ENCODE data around the gene OR52E5. TPM values are rescaled to one million over a fixed set of nuclear protein-coding genes. Genes with fewer than 3 reads are reported as not detected.

The OR52E5 gene
- total RNA-seq, 1 experiment from 2014 or later, result not detected

DNA sequence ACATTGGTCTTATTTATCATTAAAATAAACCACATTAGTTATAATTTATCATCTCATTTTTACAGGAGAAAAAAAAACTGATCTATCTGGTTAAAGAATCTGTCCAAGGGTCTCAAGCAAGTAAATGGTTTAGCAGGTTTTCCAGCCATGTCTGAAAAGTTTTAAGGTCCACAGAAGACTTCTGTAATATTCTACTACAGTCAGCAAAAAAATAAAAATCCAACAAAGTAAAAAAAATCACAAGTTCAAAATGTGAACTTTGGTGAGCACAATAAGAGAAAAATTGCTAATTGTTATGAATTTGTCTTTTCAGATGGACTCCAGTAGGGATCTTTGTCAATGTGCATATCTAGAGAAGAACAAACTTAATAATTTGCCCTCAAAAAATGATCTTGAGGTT is 11.3 kb upstream of the OR52E5 start:
- Histone ChIP-seq H3K27me3 (ENCODE audit: control insufficient read depth, insufficient read depth, low read length) (peaks cover 6% of the 10 kb centered on the region), H3K36me3 (ENCODE audit: control insufficient read depth, insufficient read depth, low read length) (no peaks in the 10 kb centered on the region), H3K4me1 (ENCODE audit: control insufficient read depth, insufficient read depth, low read length) (no peaks in the 10 kb centered on the region), H3K4me3 (ENCODE audit: low read depth in 2 of 2, low read length in 2 of 2) (no peak overlapping the region), H3K27ac (ENCODE audit: low read length) (no peak overlapping the region), H3K9me3 (ENCODE audit: control insufficient read depth, insufficient read depth, low read depth, low read length) (no peaks in the 10 kb centered on the region)
- ChIA-PET CTCF (no interaction called here), POLR2A (no interaction called here)
- no TSS peak for BruUV-seq (replicated peaks)
- DNase-seq (ENCODE audit: low read depth, low spot score), result no peak
- no peak for ATAC-seq
- in situ Hi-C loops (cut with HindIII; ENCODE audit: low pct_unique_long_range_greater_than_20kb, low sequenced_read_pairs), result no loop called here
- no peak for TF ChIP-seq TCF7L2 (IDR thresholded peaks at IDR 0.05; ENCODE audit: low read depth, low read length)
- TF ChIP-seq, protein P1, sequence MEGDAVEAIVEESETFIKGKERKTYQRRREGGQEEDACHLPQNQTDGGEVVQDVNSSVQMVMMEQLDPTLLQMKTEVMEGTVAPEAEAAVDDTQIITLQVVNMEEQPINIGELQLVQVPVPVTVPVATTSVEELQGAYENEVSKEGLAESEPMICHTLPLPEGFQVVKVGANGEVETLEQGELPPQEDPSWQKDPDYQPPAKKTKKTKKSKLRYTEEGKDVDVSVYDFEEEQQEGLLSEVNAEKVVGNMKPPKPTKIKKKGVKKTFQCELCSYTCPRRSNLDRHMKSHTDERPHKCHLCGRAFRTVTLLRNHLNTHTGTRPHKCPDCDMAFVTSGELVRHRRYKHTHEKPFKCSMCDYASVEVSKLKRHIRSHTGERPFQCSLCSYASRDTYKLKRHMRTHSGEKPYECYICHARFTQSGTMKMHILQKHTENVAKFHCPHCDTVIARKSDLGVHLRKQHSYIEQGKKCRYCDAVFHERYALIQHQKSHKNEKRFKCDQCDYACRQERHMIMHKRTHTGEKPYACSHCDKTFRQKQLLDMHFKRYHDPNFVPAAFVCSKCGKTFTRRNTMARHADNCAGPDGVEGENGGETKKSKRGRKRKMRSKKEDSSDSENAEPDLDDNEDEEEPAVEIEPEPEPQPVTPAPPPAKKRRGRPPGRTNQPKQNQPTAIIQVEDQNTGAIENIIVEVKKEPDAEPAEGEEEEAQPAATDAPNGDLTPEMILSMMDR (IDR thresholded peaks at IDR 0.05), result no peak
- TF ChIP-seq SIN3A (IDR thresholded peaks at IDR 0.05; ENCODE audit: borderline replicate concordance, insufficient read depth, low read depth, low read length), result no peak
- TF ChIP-seq, protein P2, sequence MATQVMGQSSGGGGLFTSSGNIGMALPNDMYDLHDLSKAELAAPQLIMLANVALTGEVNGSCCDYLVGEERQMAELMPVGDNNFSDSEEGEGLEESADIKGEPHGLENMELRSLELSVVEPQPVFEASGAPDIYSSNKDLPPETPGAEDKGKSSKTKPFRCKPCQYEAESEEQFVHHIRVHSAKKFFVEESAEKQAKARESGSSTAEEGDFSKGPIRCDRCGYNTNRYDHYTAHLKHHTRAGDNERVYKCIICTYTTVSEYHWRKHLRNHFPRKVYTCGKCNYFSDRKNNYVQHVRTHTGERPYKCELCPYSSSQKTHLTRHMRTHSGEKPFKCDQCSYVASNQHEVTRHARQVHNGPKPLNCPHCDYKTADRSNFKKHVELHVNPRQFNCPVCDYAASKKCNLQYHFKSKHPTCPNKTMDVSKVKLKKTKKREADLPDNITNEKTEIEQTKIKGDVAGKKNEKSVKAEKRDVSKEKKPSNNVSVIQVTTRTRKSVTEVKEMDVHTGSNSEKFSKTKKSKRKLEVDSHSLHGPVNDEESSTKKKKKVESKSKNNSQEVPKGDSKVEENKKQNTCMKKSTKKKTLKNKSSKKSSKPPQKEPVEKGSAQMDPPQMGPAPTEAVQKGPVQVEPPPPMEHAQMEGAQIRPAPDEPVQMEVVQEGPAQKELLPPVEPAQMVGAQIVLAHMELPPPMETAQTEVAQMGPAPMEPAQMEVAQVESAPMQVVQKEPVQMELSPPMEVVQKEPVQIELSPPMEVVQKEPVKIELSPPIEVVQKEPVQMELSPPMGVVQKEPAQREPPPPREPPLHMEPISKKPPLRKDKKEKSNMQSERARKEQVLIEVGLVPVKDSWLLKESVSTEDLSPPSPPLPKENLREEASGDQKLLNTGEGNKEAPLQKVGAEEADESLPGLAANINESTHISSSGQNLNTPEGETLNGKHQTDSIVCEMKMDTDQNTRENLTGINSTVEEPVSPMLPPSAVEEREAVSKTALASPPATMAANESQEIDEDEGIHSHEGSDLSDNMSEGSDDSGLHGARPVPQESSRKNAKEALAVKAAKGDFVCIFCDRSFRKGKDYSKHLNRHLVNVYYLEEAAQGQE (IDR thresholded peaks at IDR 0.05; ENCODE audit: insufficient read depth in 1 of 2, low read depth in 2 of 2, low read length in 1 of 2), result no peak
- no peak for TF ChIP-seq POLR2AphosphoS5 (IDR thresholded peaks at IDR 0.05; ENCODE audit: low read depth, low read length)
- intact Hi-C loops (cut with micrococcal nuclease; ENCODE audit: unreplicated experiment), result no loop called here

DNA sequence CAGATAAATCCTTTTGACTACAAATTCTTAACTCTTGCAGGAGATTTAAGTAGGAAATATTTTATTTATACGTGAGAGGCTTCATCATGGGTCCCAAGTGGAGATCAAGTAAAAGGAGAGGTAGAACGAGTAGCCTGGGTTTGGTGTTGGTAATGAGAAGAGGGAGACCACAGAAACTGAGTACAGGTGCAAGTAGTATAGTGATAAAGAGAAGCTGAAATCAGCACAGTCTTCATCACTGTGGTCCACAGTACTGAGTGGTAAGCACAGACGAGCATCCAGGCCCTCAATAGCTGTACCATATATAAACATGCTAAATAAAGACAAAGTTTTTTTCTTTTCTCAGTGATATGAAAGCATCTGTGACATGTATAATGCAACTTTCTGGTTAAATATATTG is 5.8 kb upstream of the OR52E5 start:
- Histone ChIP-seq H3K27ac (ENCODE audit: low read length) (no peak overlapping the region), H3K36me3 (ENCODE audit: control insufficient read depth, insufficient read depth, low read length) (no peaks in the 10 kb centered on the region), H3K9me3 (ENCODE audit: control insufficient read depth, insufficient read depth, low read depth, low read length) (no peaks in the 10 kb centered on the region), H3K4me3 (ENCODE audit: low read depth in 2 of 2, low read length in 2 of 2) (no peak overlapping the region), H3K27me3 (ENCODE audit: control insufficient read depth, insufficient read depth, low read length) (peaks cover 8% of the 10 kb centered on the region), H3K4me1 (ENCODE audit: control insufficient read depth, insufficient read depth, low read length) (no peaks in the 10 kb centered on the region)
- POLR2A ChIA-PET, result no interaction called here
- ATAC-seq (no peak), DNase-seq (ENCODE audit: low read depth, low spot score) (no peak)
- in situ Hi-C loops (cut with HindIII; ENCODE audit: low pct_unique_long_range_greater_than_20kb, low sequenced_read_pairs), result no loop called here
- CTCF ChIA-PET, result interaction anchor here (0.5 kb wide), 1 partner anchor 473 kb away, joined by 10 read pairs; no protein-coding TSS in a partner anchor
- TF ChIP-seq, protein P1 (IDR thresholded peaks at IDR 0.05), result no peak
- no peak for TF ChIP-seq SIN3A (IDR thresholded peaks at IDR 0.05; ENCODE audit: borderline replicate concordance, insufficient read depth, low read depth, low read length)
- no peak for TF ChIP-seq TCF7L2 (IDR thresholded peaks at IDR 0.05; ENCODE audit: low read depth, low read length)
- TF ChIP-seq POLR2AphosphoS5 (IDR thresholded peaks at IDR 0.05; ENCODE audit: low read depth, low read length), result no peak
- TF ChIP-seq, protein P2 (IDR thresholded peaks at IDR 0.05; ENCODE audit: insufficient read depth in 1 of 2, low read depth in 2 of 2, low read length in 1 of 2), result no peak
- intact Hi-C loops (cut with micrococcal nuclease; ENCODE audit: unreplicated experiment), result no loop called here
- no TSS peak for BruUV-seq (replicated peaks)

Measured in Panc1 (cell line).